GM12875 (cell line): ENCODE measurements around the gene C17orf113.

Experiments
- H3K4me3 ChIP-seq: one replicate; pipeline ENCODE4 v1.5.1; 2011; ENCODE audit warnings: low read depth, low read length, control low read depth
- CTCF ChIP-seq: IDR thresholded peaks from 2 replicates; pipeline ENCODE4 v1.5.1; 2011; ENCODE audit warnings: low read depth, mild to moderate bottlenecking, control low read depth, inconsistent platforms, low read length, moderate library complexity, borderline replicate concordance; ENCODE audit not compliant: insufficient read depth

The C17orf113 gene

GRCh38 chr17:42090964-42091790 is 40.8 kb upstream of the C17orf113 start:
- TF ChIP-seq CTCF = no peak
- H3K4me3 ChIP-seq = no peak overlapping the region

DNA sequence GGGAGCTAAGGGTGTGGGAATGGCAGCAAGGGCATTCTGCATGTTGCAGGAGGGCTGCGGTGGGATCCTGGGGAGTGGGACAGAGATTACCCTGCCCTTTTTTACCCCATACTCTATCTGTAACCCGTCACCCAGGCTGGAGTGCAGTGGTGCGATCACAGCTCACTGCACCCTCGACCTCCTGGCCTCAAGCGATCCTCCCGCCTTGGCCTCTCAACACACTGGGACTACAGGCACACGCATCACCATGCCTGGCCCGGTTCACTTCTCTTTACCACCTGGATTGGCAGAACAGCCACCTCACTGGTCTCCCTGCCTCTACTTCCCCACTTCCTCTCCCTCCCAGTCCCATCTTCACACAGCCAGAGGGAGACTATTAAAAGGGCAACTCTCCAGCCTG is 38.3 kb upstream of the C17orf113 start:
- TF ChIP-seq CTCF = no peak

DNA sequence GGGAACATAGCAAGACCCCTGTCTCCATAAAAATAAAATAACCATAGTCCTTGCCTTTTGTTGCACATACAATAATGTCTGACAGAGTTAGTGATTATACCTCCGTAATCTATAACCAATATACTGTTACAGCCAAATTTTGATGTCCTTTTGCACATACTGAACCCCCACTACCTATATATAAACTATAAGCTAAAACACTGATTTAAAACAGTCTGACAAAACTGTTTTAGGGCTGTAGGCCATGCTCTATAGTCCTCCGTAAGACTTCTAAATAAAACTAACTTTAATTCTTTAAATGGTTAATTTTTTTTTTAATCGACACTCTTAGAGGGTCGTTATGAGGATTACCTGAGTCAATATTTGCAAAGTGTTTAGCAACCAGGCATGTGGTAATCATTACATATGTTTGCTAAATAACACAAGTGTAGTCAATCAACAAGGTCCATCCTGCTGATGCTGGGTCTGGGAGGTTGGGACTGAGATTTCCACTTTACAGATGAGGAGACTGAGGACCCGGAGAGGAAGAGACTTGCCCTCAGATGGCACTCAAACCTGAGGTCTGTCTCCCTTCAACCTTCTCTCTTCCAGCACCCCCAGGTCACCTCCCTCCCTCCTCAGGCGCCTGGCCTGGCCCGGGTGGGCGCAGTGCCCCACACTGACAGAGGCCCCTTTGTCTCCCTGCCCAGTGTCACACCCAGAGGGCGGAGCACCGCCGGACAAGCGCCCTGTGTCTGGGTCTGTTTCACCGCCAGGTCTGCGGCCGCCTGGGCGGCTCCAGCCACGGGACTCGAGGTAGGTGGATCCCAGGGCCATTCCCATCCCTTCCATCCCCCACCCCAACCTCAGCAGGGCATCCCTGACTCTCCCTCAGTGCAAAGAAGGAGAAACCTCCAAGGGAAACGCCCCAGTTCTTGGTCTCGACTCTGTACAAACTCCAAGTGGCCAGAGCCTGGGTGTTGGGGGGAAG is 37.6 kb upstream of the C17orf113 start:
- H3K4me3 ChIP-seq = no peak overlapping the region
- no peak for TF ChIP-seq CTCF

More for the DNA sequence above, 38.3 kb upstream of the C17orf113 start:
- H3K4me3 ChIP-seq = no peak overlapping the region

DNA sequence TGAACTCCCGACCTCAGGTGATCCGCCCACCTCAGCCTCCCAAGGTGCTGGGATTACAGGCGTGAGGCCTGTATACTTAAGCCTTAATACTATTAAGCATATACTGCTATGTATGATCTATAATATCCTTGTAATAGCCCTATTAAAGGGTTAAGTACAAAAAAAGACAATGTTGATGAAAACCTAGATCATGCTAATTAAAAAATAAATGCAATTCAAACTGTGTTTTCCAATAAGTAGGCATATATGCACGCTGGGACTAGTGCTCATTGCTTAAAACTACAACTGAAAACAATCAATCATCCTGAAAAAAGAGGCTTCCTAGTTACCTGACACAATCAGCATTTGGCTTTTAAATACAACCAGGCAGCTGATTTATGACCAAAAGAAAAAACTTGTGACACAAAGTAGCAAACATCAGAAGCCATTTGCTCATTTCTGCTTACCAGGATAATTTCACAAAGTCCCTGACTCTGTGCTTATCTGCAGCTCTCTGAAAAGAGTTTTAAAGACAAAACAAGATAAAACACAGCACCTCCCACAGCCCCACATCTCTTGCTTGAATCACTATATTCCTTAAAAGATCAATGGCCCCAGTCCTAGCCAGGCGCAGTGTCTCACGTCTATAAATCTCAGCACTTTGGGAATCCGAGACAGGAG is 36.8 kb upstream of the C17orf113 start:
- H3K4me3 ChIP-seq = no peak overlapping the region
- TF ChIP-seq CTCF = no peak

GRCh38 chr17:42081516-42082129 is 31.2 kb upstream of the C17orf113 start:
- no peak overlapping the region for H3K4me3 ChIP-seq
- TF ChIP-seq CTCF = no peak

GRCh38 chr17:42079541-42079940 is 29.1 kb upstream of the C17orf113 start:
- H3K4me3 ChIP-seq = no peak overlapping the region
- no peak for TF ChIP-seq CTCF
